SK-N-SH (cell line): Measurements from ENCODE around the gene KMT2E. TPM values are rescaled to one million over a fixed set of nuclear protein-coding genes. Genes with fewer than 3 reads are reported as not detected.

Source experiments
- FOXJ3 ChIP-seq: sonication (generic); formaldehyde crosslinking; IDR thresholded peaks from 2 replicates; pipeline ENCODE4 v1.5.1; 2020; ENCODE audit warnings: mild to moderate bottlenecking, missing genetic modification reagents
- FOXM1 ChIP-seq: IDR thresholded peaks from 2 replicates; pipeline ENCODE4 v1.4.0; 2012; ENCODE audit warnings: low read depth, mild to moderate bottlenecking
- REST ChIP-seq: IDR thresholded peaks from 2 replicates; pipeline ENCODE4 v1.6.1; 2012; ENCODE audit warnings: mild to moderate bottlenecking, low read depth, low read length, moderate library complexity
- SMC3 ChIP-seq: IDR thresholded peaks from 2 replicates; pipeline ENCODE4 v1.6.1; 2012; ENCODE audit warnings: low read depth, low read length, improper control_type of control experiment
- TAF1 ChIP-seq: IDR thresholded peaks from 2 replicates; pipeline ENCODE4 v1.6.1; 2012; ENCODE audit warnings: low read depth, mild to moderate bottlenecking, low read length, moderate library complexity, borderline replicate concordance
- polyA plus RNA-seq, 3 experiments: library from polyadenylated mRNA; depleted of rRNA; stranded (reverse); fragments of >200 nt; gene quantifications; 2 replicates each; pipeline ENCODE4 v1.2.3, GENCODE V29; 2012
- TF ChIP-seq, protein P1 (sequence below): fragments of 200-600 bp; sonication (generic); IDR thresholded peaks from 2 replicates; pipeline ENCODE4 v1.6.1; 2017; ENCODE audit warnings: antibody characterized with exemption, mild to moderate bottlenecking, moderate library complexity
- TF ChIP-seq, protein P2 (sequence below): IDR thresholded peaks from 2 replicates; pipeline ENCODE4 v1.4.0; 2012; ENCODE audit warnings: low read depth

The KMT2E gene
- polyA plus RNA-seq, 1 of the 3 experiments (the other 2 are of a cell fraction), result 6.4 TPM

- TF ChIP-seq, protein P1, sequence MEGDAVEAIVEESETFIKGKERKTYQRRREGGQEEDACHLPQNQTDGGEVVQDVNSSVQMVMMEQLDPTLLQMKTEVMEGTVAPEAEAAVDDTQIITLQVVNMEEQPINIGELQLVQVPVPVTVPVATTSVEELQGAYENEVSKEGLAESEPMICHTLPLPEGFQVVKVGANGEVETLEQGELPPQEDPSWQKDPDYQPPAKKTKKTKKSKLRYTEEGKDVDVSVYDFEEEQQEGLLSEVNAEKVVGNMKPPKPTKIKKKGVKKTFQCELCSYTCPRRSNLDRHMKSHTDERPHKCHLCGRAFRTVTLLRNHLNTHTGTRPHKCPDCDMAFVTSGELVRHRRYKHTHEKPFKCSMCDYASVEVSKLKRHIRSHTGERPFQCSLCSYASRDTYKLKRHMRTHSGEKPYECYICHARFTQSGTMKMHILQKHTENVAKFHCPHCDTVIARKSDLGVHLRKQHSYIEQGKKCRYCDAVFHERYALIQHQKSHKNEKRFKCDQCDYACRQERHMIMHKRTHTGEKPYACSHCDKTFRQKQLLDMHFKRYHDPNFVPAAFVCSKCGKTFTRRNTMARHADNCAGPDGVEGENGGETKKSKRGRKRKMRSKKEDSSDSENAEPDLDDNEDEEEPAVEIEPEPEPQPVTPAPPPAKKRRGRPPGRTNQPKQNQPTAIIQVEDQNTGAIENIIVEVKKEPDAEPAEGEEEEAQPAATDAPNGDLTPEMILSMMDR, result no peak
- TF ChIP-seq, protein P2, sequence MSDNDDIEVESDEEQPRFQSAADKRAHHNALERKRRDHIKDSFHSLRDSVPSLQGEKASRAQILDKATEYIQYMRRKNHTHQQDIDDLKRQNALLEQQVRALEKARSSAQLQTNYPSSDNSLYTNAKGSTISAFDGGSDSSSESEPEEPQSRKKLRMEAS, result no peak
- TF ChIP-seq FOXJ3 (CRISPR knock-in tag) (no peak), REST (no peak), SMC3 (no peak), TAF1 (no peak), FOXM1 (no peak)
- TF ChIP-seq, all 33 proteins: peak for 0
These were observed 147.4 kb downstream of the KMT2E start (continued) for GRCh38 chr7:105161366-105161765.
